OCI-LY7 (cell line): ENCODE measurements around the gene DUOXA1.

Source experiments
- EZH2phosphoT487 ChIP-seq: fragments of 200-600 bp; sonication (generic); IDR thresholded peaks from 2 replicates; pipeline ENCODE4 v1.6.1; 2018; ENCODE audit warnings: low read depth, borderline replicate concordance, mild to moderate bottlenecking, mixed run types, antibody characterized with exemption, low read length, moderate library complexity, mixed read lengths
- TF ChIP-seq, protein P1 (sequence below): fragments of 200-600 bp; sonication (generic); conservative IDR thresholded peaks from 2 replicates; pipeline ENCODE4 v1.5.1; 2014; ENCODE audit warnings: mild to moderate bottlenecking, antibody characterized with exemption, low read length, moderate library complexity, mixed read lengths

DNA sequence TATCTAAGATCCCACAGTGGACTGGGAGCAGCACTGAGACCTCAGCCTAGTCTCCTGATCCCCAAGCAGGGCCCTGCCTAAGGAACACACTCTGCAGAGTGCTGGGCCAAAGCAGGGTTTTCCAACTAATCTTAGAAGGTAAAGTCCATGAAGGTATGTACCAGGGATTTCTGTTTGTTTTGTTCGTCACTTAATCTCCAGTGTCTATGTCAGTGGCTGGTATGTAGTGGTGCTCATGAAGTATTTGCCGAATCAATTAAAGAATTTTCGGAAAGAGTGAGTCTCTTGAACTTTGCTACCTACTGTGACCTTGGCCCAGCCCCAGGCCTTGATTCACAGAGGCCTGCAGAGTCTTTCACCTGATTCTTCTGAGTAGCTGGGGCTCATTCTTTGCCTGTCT is 1.8 kb upstream of the DUOXA1 start:
- TF ChIP-seq, protein P1, sequence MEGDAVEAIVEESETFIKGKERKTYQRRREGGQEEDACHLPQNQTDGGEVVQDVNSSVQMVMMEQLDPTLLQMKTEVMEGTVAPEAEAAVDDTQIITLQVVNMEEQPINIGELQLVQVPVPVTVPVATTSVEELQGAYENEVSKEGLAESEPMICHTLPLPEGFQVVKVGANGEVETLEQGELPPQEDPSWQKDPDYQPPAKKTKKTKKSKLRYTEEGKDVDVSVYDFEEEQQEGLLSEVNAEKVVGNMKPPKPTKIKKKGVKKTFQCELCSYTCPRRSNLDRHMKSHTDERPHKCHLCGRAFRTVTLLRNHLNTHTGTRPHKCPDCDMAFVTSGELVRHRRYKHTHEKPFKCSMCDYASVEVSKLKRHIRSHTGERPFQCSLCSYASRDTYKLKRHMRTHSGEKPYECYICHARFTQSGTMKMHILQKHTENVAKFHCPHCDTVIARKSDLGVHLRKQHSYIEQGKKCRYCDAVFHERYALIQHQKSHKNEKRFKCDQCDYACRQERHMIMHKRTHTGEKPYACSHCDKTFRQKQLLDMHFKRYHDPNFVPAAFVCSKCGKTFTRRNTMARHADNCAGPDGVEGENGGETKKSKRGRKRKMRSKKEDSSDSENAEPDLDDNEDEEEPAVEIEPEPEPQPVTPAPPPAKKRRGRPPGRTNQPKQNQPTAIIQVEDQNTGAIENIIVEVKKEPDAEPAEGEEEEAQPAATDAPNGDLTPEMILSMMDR, result no peak
- TF ChIP-seq EZH2phosphoT487, result no peak
